ENCODE data around the gene NCOA6. TPM values are rescaled to one million over a fixed set of nuclear protein-coding genes. Genes with fewer than 3 reads are reported as not detected.

Gene NCOA6
- total RNA-seq, 2 experiments from 2014 or later = 8.8 to 24.4 TPM

DNA sequence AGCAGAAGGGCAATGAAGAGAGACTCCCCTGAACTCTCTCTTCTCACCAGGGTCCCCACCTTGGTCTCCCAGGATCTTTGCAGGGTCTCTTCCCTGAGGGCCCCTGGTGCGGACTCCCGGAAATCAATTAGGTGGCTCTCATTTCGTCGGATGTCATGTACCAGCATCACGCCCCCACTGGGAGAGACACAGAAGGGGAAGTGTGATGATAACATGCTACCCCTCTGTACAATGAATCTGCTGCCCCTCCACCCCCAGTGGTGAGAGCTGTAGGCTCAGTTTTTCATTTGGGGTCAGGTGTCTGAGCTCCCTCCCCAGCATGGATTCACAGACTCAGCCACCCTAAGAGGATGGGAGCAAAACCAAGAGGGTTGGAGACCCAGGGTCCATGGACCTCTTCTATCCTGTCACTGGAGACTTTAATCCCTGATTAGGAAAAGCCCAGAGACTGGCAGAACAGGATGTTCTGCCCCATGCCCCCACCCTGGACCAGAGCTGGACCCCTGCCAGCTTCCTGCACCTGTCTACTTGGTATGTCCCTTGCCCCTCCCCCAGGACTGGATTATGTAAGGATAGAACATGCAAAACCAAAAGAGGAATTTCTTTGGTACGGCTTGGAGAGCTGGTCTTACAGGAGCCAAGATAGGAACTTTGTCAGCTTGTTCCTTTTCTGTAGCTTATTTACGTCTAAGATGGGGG lies 36.1 kb upstream of the NCOA6 start:
- Histone ChIP-seq H3K4me3 (ENCODE audit: low read depth, low read length, poor library complexity, severe bottlenecking) (no peak overlapping the region), H4K20me1 (ENCODE audit: insufficient read depth, low read length) (no peaks in the 10 kb centered on the region), H3K9me3 (ENCODE audit: low read length) (no peaks in the 10 kb centered on the region), H3K27ac (ENCODE audit: low read depth, low read length, poor library complexity, severe bottlenecking) (no peak overlapping the region), H3K9me2 (ENCODE audit: insufficient read depth, low read length) (no peaks in the 10 kb centered on the region), H3K36me3 (ENCODE audit: insufficient read depth, low read length) (no peaks in the 10 kb centered on the region), H2AFZ (ENCODE audit: low read length) (no peak overlapping the region), H3K4me2 (ENCODE audit: low read length) (no peak overlapping the region), H3K79me2 (ENCODE audit: insufficient read depth, low read depth, low read length) (no peaks in the 10 kb centered on the region), H3K4me1 (ENCODE audit: insufficient read depth, low read length, poor library complexity, severe bottlenecking) (no peaks in the 10 kb centered on the region)
- POLR2A ChIA-PET = interaction anchor here (0.6 kb wide), 1 partner anchor 253 kb away, joined by 3 read pairs; no protein-coding TSS in a partner anchor
- intact Hi-C loops (cut with micrococcal nuclease; ENCODE audit: unreplicated experiment) = no loop called here
- no TSS peak for BruUV-seq (replicated peaks)
- no peak for TF ChIP-seq EZH2phosphoT487 (IDR thresholded peaks at IDR 0.05; ENCODE audit: borderline replicate concordance, low read depth, low read length)
- TF ChIP-seq, protein P1, sequence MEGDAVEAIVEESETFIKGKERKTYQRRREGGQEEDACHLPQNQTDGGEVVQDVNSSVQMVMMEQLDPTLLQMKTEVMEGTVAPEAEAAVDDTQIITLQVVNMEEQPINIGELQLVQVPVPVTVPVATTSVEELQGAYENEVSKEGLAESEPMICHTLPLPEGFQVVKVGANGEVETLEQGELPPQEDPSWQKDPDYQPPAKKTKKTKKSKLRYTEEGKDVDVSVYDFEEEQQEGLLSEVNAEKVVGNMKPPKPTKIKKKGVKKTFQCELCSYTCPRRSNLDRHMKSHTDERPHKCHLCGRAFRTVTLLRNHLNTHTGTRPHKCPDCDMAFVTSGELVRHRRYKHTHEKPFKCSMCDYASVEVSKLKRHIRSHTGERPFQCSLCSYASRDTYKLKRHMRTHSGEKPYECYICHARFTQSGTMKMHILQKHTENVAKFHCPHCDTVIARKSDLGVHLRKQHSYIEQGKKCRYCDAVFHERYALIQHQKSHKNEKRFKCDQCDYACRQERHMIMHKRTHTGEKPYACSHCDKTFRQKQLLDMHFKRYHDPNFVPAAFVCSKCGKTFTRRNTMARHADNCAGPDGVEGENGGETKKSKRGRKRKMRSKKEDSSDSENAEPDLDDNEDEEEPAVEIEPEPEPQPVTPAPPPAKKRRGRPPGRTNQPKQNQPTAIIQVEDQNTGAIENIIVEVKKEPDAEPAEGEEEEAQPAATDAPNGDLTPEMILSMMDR (conservative IDR thresholded peaks at IDR 0.05; ENCODE audit: low read length) = no peak
- CTCF ChIA-PET (ENCODE audit: unreplicated experiment) = no interaction called here
- no peak for DNase-seq (ENCODE audit: low spot score)

DNA sequence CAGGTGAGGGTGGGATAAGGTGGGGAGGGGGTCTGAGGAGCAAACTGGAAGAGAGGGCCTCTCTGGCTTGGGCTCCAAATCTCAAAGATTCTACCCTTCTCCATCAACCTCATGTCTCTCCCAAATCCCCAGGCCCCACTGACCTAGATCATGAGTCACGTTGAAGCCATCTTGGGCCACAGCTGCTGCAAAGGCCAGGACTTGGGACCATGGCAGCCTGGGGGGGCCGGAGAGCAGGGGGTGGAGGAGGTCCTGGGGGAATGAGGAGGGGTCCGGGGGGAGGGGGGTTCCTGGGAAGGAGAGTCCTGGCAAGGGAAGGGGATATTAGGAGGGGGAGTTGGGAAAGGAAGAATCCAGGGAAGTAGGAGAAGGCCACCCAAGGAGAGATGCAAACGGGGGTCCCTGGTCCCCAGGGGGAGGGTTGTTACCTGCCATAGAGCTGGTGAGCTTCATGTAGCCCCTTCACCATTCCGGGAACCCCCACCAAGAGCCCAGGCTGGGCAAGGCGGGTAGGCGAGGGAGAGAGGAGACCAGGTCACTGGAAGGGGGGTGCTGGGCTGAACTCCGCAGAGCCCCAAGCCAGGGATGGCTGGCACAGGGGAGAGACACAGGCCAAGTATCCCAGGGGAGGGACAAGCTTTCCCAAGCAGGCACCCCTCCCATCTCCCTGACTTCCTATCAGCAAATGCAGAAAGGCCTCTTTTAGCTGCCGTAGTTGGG lies 34.5 kb upstream of the NCOA6 start:
- no peak for DNase-seq (ENCODE audit: low spot score)
- no TSS peak for BruUV-seq (replicated peaks)
- Histone ChIP-seq H3K36me3 (ENCODE audit: insufficient read depth, low read length) (no peaks in the 10 kb centered on the region), H3K4me1 (ENCODE audit: insufficient read depth, low read length, poor library complexity, severe bottlenecking) (no peaks in the 10 kb centered on the region), H3K9me2 (ENCODE audit: insufficient read depth, low read length) (no peaks in the 10 kb centered on the region), H2AFZ (ENCODE audit: low read length) (no peak overlapping the region), H3K4me3 (ENCODE audit: low read depth, low read length, poor library complexity, severe bottlenecking) (no peak overlapping the region), H3K27ac (ENCODE audit: low read depth, low read length, poor library complexity, severe bottlenecking) (no peak overlapping the region), H3K4me2 (ENCODE audit: low read length) (no peak overlapping the region), H3K9me3 (ENCODE audit: low read length) (no peaks in the 10 kb centered on the region), H3K79me2 (ENCODE audit: insufficient read depth, low read depth, low read length) (no peaks in the 10 kb centered on the region), H4K20me1 (ENCODE audit: insufficient read depth, low read length) (no peaks in the 10 kb centered on the region)
- POLR2A ChIA-PET = no interaction called here
- intact Hi-C loops (cut with micrococcal nuclease; ENCODE audit: unreplicated experiment) = no loop called here
- CTCF ChIA-PET (ENCODE audit: unreplicated experiment) = no interaction called here
- no peak for TF ChIP-seq EZH2phosphoT487 (IDR thresholded peaks at IDR 0.05; ENCODE audit: borderline replicate concordance, low read depth, low read length)
- TF ChIP-seq, protein P1 (conservative IDR thresholded peaks at IDR 0.05; ENCODE audit: low read length) = no peak

DNA sequence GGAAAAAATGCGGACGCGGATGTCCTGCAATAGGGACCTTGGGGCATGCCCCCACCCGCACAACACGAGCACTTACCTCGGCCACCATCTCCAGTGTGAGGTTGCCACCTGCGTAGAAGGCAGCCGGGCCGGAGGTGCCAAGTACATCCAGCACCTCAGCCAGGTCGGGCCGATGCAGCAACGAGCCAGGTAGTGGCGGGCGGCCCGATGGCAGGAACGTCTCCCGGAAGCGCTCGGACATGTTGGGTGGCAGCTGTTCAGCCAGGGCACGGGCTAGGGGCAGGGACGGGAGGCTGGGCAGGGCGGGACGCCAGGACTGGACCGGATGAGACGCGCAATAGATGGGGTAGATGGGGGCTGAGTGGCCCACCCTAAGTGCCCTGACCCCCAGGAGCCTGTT lies 33.9 kb upstream of the NCOA6 start:
- H3K9me2 ChIP-seq (ENCODE audit: insufficient read depth, low read length) = no peaks in the 10 kb centered on the region
- BruUV-seq (replicated peaks) = no TSS peak
- no peaks in the 10 kb centered on the region for H3K9me3 ChIP-seq (ENCODE audit: low read length)
- H3K36me3 ChIP-seq (ENCODE audit: insufficient read depth, low read length) = no peaks in the 10 kb centered on the region
- ChIA-PET POLR2A (no interaction called here), CTCF (ENCODE audit: unreplicated experiment) (no interaction called here)
- no peaks in the 10 kb centered on the region for H3K79me2 ChIP-seq (ENCODE audit: insufficient read depth, low read depth, low read length)
- no peaks in the 10 kb centered on the region for H4K20me1 ChIP-seq (ENCODE audit: insufficient read depth, low read length)
- H3K4me3 ChIP-seq (ENCODE audit: low read depth, low read length, poor library complexity, severe bottlenecking) = no peak overlapping the region
- H3K27ac ChIP-seq (ENCODE audit: low read depth, low read length, poor library complexity, severe bottlenecking) = no peak overlapping the region
- intact Hi-C loops (cut with micrococcal nuclease; ENCODE audit: unreplicated experiment) = no loop called here
- no peak overlapping the region for H2AFZ ChIP-seq (ENCODE audit: low read length)
- no peaks in the 10 kb centered on the region for H3K4me1 ChIP-seq (ENCODE audit: insufficient read depth, low read length, poor library complexity, severe bottlenecking)
- TF ChIP-seq, protein P1 (conservative IDR thresholded peaks at IDR 0.05; ENCODE audit: low read length) = no peak
- no peak for TF ChIP-seq EZH2phosphoT487 (IDR thresholded peaks at IDR 0.05; ENCODE audit: borderline replicate concordance, low read depth, low read length)
- no peak overlapping the region for H3K4me2 ChIP-seq (ENCODE audit: low read length)
- DNase-seq (ENCODE audit: low spot score) = no peak

All from OCI-LY7 (cell line).